Adrenal gland (tissue), 5 donors: ENCODE measurements around the gene RHEBL1.

ENCODE experiments used
- POLR2A ChIP-seq, 2 donors: fragments of 450-650 bp; IDR thresholded peaks; one replicate each; pipeline ENCODE4 v1.6.1; 2017; ENCODE audit warnings: antibody characterized with exemption in 2 of 2, mild to moderate bottlenecking in 2 of 2, moderate library complexity in 1 of 2
- TF ChIP-seq, protein P1 (sequence below), 6 experiments: fragments of 450-650 bp in 4 of 6; fragments of 200-600 bp in 2 of 6; sonication (generic) in 1 of 6; IDR thresholded peaks; 1 replicate in 5 of 6; 2 replicates in 1 of 6; pipeline versions ENCODE4 v1.5.1 to v1.8.0; 2016 to 2021; ENCODE audit warnings: antibody characterized with exemption in 6 of 6, mild to moderate bottlenecking in 2 of 6, moderate library complexity in 1 of 6
- donor health status: DM: no; HTN: no; CAD: no.

DNA sequence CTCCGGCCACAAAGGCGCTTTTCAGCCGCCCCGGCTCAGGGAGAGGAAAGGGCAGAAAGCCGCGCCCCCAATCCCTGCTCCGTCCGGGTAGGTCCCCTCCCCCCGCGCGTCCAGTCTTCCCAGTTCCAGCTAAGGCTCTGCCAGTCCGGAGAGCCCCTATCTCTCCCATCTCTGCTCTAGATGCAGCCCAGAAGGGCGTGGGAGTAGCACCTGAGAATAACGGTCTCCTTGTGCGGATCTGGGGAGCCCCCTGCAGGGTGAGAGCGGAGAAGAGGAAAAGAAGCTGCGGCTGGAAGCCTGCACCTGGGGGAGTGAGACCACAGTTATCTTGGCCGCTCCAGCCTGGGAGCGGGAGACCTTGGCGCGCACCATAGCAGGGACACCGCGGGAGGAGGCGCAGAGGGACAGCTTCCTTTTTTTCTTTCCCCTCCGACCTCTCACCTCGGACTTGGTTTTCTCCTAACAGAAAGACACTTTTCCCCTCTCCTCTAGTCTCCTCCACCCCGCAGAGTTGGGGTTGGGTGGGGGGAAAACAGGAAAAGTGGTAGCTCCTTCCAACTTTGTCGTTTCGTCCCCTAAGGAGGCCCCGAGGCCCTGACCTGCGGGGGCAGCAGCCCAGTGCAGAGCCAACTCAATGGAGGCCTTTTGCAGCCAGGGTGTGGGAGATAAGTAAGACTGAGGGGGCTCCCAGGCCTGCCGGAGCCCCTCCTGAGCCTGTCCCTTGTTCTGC lies 22.5 kb upstream of the RHEBL1 start:
- TF ChIP-seq, protein P1, sequence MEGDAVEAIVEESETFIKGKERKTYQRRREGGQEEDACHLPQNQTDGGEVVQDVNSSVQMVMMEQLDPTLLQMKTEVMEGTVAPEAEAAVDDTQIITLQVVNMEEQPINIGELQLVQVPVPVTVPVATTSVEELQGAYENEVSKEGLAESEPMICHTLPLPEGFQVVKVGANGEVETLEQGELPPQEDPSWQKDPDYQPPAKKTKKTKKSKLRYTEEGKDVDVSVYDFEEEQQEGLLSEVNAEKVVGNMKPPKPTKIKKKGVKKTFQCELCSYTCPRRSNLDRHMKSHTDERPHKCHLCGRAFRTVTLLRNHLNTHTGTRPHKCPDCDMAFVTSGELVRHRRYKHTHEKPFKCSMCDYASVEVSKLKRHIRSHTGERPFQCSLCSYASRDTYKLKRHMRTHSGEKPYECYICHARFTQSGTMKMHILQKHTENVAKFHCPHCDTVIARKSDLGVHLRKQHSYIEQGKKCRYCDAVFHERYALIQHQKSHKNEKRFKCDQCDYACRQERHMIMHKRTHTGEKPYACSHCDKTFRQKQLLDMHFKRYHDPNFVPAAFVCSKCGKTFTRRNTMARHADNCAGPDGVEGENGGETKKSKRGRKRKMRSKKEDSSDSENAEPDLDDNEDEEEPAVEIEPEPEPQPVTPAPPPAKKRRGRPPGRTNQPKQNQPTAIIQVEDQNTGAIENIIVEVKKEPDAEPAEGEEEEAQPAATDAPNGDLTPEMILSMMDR (IDR thresholded peaks at IDR 0.05) = peak in 2 of 6 experiments; percentile 11 to 21
- no peak for TF ChIP-seq POLR2A (IDR thresholded peaks at IDR 0.05)
